Right atrium auricular region (tissue), 2 donors: ENCODE measurements around the gene PRR36. TPM values are rescaled to one million over a fixed set of nuclear protein-coding genes. Genes with fewer than 3 reads are reported as not detected.

Experiments
- DNase-seq: peaks from one replicate; pipeline ENCODE4 v3.0.0-alpha.2; 2019; ENCODE audit warnings: low spot score
- H3K27ac ChIP-seq, 2 donors: fragments of 200-600 bp; sonication (generic); 1 replicate in 1 of 2; 2 replicates in 1 of 2; pipeline ENCODE4 v1.5.1; 2016 to 2019
- H3K27me3 ChIP-seq, 2 donors: fragments of 200-600 bp; sonication (generic); one replicate each; pipeline versions ENCODE4 v1.5.1 to v1.6.0; 2017 to 2019
- H3K36me3 ChIP-seq: fragments of 200-600 bp; sonication (generic); one replicate; pipeline ENCODE4 v1.5.1; 2016
- H3K4me1 ChIP-seq, 2 donors: fragments of 200-600 bp; sonication (generic); one replicate each; pipeline versions ENCODE4 v1.5.1 to v1.6.0; 2017 to 2019
- H3K4me3 ChIP-seq, 2 donors: fragments of 200-600 bp; sonication (generic); 1 replicate in 1 of 2; 2 replicates in 1 of 2; pipeline ENCODE4 v1.5.1; 2017 to 2019; ENCODE audit warnings: mild to moderate bottlenecking in 1 of 2, moderate library complexity in 1 of 2
- H3K9me3 ChIP-seq, 2 donors: fragments of 200-600 bp; sonication (generic); one replicate each; pipeline ENCODE4 v1.5.1; 2019
- CTCF ChIP-seq, 2 donors: fragments of 200-600 bp; sonication (generic); IDR thresholded peaks; one replicate each; pipeline ENCODE4 v1.5.1; 2019; ENCODE audit warnings: antibody characterized with exemption in 2 of 2
- total RNA-seq, 2 donors: library from RNA; depleted of rRNA; stranded (reverse); fragments of >200 nt; gene quantifications; one replicate each; pipeline ENCODE4 v1.1.0, GENCODE V29; 2016

PRR36 gene
- total RNA-seq, 2 donors from 2014 or later: not detected

- no peak for TF ChIP-seq CTCF (IDR thresholded peaks at IDR 0.05)
- no peaks in the 10 kb centered on the region for H3K27me3 ChIP-seq
- H3K36me3 ChIP-seq: peaks cover 53% of the 10 kb centered on the region
- peaks cover 0 to 40% of the 10 kb centered on the region in 2 donors for H3K4me1 ChIP-seq
- no peak overlapping the region for H3K27ac ChIP-seq
- H3K4me3 ChIP-seq: no peak overlapping the region
- no peak for DNase-seq
- no peaks in the 10 kb centered on the region for H3K9me3 ChIP-seq
Measured at GRCh38 chr19:7909471-7910067, 35.4 kb upstream of the PRR36 start.

DNA sequence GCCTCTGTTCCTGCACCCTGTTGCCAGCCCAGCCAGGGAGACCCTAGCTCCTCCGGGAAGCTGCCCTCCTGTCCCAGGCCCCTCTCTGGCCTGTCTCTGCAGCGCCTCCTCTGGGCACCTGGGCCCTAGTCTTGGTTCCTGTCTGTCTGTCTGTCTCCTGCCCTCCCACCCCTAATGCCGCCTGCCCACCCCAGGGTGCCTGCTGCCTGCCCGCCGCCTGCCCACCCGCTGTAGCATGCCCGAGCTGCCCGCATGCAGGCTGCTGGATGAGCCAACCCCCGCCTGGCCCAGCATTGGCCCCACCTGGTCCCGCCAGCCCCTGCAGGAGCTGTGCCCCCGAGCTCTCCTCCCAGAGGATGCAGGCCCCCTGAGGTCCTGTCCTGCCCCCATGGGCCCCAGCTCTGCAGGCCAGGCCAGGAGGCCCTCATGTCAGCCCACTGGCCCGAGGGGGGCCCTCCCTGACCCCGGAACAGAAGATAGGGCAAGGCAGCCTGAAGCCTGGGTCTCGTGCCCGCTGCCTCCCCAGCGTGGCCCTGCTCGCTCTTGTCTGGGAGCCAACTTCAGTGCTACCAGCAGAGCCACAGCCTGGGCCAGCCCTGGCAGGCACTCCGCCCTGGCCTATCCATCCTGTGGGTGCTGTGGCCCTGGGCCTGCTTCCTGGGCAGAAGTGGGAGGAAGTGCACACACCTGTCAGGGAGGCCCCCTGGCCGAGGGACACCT lies 34.7 kb upstream of the PRR36 start:
- no peak overlapping the region for H3K27ac ChIP-seq
- peaks cover 53% of the 10 kb centered on the region for H3K36me3 ChIP-seq
- H3K9me3 ChIP-seq: no peaks in the 10 kb centered on the region
- no peak overlapping the region for H3K4me3 ChIP-seq
- no peak for TF ChIP-seq CTCF (IDR thresholded peaks at IDR 0.05)
- no peaks in the 10 kb centered on the region for H3K27me3 ChIP-seq
- H3K4me1 ChIP-seq: peaks cover 0 to 44% of the 10 kb centered on the region in 2 donors
- no peak for DNase-seq

DNA sequence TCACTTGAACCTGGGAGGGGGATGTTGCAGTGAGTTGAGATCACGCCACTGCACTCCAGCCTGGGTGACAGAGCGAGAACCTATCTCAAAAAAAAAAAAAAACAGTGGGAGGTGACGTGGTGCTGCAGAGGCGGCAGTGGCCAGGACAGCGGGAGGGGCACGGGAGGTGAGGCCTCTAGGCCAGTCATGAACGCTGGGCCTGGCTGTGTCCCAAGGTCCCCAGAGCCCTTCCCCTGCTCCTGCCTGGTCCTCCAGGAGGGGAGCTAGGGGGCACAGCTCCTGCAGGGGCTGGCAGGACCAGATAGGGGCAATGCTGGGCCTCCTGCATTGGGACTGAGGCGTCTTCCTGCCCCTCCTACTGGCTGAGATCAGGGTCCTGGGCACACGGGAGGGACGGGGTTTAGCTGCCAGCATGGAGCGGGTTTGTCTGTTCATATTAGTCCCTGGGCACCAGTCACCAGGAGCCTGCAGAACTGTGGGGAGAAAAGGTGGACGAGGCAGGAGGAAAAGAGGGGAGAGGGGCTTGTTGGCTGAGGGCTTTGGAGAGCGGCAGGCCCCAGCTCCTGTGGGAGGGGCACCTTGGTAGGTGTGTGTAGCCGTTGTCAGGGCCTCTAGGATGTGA lies 34.0 kb upstream of the PRR36 start:
- no peak for DNase-seq
- no peak overlapping the region for H3K4me3 ChIP-seq
- H3K27me3 ChIP-seq: no peaks in the 10 kb centered on the region
- TF ChIP-seq CTCF (IDR thresholded peaks at IDR 0.05): no peak
- H3K36me3 ChIP-seq: peaks cover 53% of the 10 kb centered on the region
- peaks cover 0 to 44% of the 10 kb centered on the region in 2 donors for H3K4me1 ChIP-seq
- no peaks in the 10 kb centered on the region for H3K9me3 ChIP-seq
- no peak overlapping the region for H3K27ac ChIP-seq

DNA sequence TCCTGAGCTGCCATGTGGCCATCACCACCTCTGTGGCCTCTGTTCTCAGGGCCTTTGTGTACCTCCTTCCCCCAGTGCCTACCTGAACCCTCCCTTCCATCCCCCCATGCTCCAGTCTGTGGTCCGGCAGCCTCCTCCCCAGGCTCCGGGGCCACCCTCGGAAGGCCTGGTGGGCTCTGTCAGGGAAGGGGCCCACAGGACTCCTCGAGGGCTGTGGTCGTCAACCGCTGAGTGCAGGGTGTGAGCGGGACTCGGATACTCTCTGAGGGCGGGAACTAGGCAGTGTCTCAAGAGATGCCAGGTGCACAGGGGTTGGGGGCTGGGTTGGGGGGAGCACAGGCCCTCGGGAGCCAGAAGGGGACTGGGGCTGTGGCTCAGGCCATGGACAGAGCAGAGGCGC lies 33.4 kb upstream of the PRR36 start:
- Histone ChIP-seq H3K4me1 (peaks cover 0 to 50% of the 10 kb centered on the region in 2 donors), H3K27ac (no peak overlapping the region), H3K4me3 (no peak overlapping the region), H3K9me3 (no peaks in the 10 kb centered on the region), H3K27me3 (no peaks in the 10 kb centered on the region), H3K36me3 (peaks cover 47% of the 10 kb centered on the region)
- no peak for DNase-seq
- TF ChIP-seq CTCF (IDR thresholded peaks at IDR 0.05): no peak

GRCh38 chr19:7907122-7907521 lies 32.9 kb upstream of the PRR36 start:
- Histone ChIP-seq H3K9me3 (no peaks in the 10 kb centered on the region), H3K4me1 (peaks cover 0 to 52% of the 10 kb centered on the region in 2 donors), H3K27me3 (no peaks in the 10 kb centered on the region), H3K36me3 (peaks cover 43% of the 10 kb centered on the region), H3K4me3 (no peak overlapping the region), H3K27ac (no peak overlapping the region)
- no peak for DNase-seq
- TF ChIP-seq CTCF (IDR thresholded peaks at IDR 0.05): no peak
